Testis (tissue), 3 donors: ENCODE measurements around the gene DIS3L2. TPM values are rescaled to one million over a fixed set of nuclear protein-coding genes. Genes with fewer than 3 reads are reported as not detected.
"Not testable (repeated sequence)": the region's sequence is repeated elsewhere in the genome, so short reads cannot be mapped to it uniquely, and the experiment has no call there.

Experiments
- DNase-seq: peaks from one replicate; pipeline ENCODE4 v3.0.0-alpha.2; 2019
- H3K27ac ChIP-seq, 2 donors: fragments of 200-600 bp; sonication (generic); one replicate each; pipeline ENCODE4 v1.5.1; 2019
- H3K27me3 ChIP-seq: fragments of 200-600 bp; sonication (generic); one replicate; pipeline ENCODE4 v1.5.1; 2019
- H3K36me3 ChIP-seq: fragments of 200-600 bp; sonication (generic); one replicate; pipeline ENCODE4 v1.5.1; 2017; ENCODE audit warnings: low read depth; ENCODE audit errors: missing control alignments
- H3K4me1 ChIP-seq: fragments of 200-600 bp; sonication (generic); one replicate; pipeline ENCODE4 v1.5.1; 2019
- H3K4me3 ChIP-seq, 2 donors: fragments of 200-600 bp; sonication (generic); one replicate each; pipeline ENCODE4 v1.5.1; 2017 to 2019
- H3K9me3 ChIP-seq: fragments of 200-600 bp; sonication (generic); one replicate; pipeline ENCODE4 v1.5.1; 2017
- POLR2A ChIP-seq: fragments of 450-650 bp; IDR thresholded peaks from one replicate; pipeline ENCODE4 v1.6.1; 2017; ENCODE audit warnings: antibody characterized with exemption, mild to moderate bottlenecking, moderate library complexity
- WGBS, 2 donors: methylation state at CpG; one replicate each; pipeline ENCODE4 v1.1.5; 2018; 5-methylcytosine and 5-hydroxymethylcytosine counted together
- intact Hi-C: fragments of 100-400 bp; cut with DNase I; formaldehyde crosslinking; loops from one replicate; pipeline ENCODE4 v1.15.1; 2023; ENCODE audit warnings: low total_unique reads
- polyA plus RNA-seq: library from polyadenylated mRNA; stranded (reverse); fragments of 350-450 nt; fragmentation: Illumina TruSeq; extraction: RNeasy Lipid Tissue Mini Kit (QIAGEN cat#74804); gene quantifications from one replicate; pipeline ENCODE4 v1.2.3, GENCODE V29; 2014; ENCODE audit warnings: low read depth, low replicate concordance; ENCODE audit not compliant: insufficient read depth
- total RNA-seq, 2 donors: library from RNA; depleted of rRNA; stranded (reverse); fragments of >200 nt; gene quantifications; one replicate each; pipeline ENCODE4 v1.2.3, GENCODE V29; 2016
- TF ChIP-seq, protein P1 (sequence below), 3 experiments: fragments of 450-650 bp in 2 of 3; fragments of 200-600 bp in 1 of 3; sonication (generic) in 1 of 3; IDR thresholded peaks; one replicate each; pipeline ENCODE4 v1.5.1; 2016 to 2019; ENCODE audit warnings: antibody characterized with exemption in 3 of 3, mild to moderate bottlenecking in 2 of 3, moderate library complexity in 1 of 3

The DIS3L2 gene
- total and polyA plus RNA-seq, 3 donors from 2014 or later, result 32.5 to 80.7 (median 70.4) TPM

DNA sequence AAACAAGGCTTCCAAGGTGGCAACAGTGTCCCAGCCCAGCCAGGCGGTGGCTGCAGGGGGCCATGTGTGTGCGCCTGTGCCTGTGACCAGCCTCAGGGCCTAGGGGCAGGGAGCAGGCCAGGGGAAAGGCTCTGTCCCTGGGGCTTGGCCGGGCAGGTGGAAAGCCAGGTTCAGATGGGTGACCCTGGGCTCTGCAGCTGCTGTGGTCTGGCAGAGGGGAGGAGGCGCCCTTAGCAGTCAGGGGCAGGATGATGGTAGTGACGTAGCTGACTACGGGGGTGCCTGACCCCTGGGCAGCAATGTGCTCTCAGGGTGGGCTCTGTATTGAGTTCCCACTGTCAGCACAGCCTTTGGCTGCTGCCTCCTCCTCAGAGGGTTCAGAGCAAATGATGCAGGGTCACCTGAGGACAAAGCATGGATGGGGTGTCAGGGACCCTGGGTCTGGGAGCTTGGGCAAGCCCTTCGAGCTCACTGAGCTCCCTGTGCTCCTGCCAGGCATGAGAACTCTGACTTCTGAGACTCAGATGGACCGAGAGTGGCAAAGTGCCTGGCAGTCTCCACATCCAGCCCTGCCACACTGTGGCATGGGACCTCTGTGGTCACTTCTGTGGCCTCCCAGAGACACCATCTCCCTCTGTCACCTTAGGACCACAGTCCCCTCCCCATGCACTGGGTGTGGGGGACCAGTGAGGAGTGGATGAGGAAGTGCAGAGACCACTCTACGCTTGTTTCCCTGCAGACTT is 360.5 kb downstream of the DIS3L2 start:
- Histone ChIP-seq H3K9me3 (no peaks in the 10 kb centered on the region), H3K27me3 (no peaks in the 10 kb centered on the region), H3K36me3 (no peaks in the 10 kb centered on the region), H3K4me1 (peaks cover 25% of the 10 kb centered on the region), H3K4me3 (no peak overlapping the region), H3K27ac (no peak overlapping the region)
- TF ChIP-seq POLR2A, result no peak
- intact Hi-C loops, result no loop called here
- no peak for DNase-seq
- WGBS, 2 donors, result 90 to 99% methylated on average over 2 to 9 of the region's 9 CpGs

DNA sequence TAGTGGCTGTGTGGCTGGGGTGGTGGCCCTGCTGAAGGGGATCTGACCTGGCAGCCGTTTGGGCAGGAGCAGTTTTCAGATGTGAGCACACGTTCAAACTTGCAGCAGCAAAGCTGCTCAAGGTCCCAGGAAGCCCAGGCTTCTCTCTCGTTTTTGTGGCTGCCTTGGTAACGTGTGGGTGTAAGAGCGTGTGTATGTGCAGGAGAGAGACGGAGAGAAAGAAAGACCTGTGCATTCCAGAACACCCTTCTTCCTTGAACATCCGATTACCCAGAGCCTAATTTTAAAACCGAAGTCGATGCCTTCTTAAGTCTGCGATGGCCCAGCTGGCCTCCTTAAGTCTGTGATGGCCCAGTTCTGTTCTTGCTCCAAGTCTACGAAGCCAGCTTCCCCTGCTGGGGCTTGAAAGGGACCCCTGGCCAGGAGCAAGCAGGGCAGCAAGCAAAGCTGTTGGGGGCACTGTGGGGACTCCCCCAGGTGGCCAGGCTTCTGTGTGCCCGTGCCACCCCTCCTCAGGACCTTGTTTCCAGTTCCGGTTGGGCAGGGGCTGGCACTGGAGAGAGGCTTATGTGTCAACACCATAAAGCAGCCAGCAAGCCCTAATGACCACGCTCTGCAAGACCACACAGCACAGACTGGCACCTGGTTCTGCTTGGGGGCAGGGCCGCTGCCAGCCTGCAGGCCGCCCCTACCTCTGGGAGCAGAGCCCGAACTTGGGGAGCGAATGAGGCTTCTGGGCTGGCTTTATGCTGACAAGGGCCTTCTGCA is 361.2 kb downstream of the DIS3L2 start:
- Histone ChIP-seq H3K4me3 (no peak overlapping the region), H3K36me3 (no peaks in the 10 kb centered on the region), H3K27ac (no peak overlapping the region), H3K4me1 (peaks cover 25% of the 10 kb centered on the region), H3K9me3 (no peaks in the 10 kb centered on the region), H3K27me3 (no peaks in the 10 kb centered on the region)
- no peak for TF ChIP-seq POLR2A
- TF ChIP-seq, protein P1, sequence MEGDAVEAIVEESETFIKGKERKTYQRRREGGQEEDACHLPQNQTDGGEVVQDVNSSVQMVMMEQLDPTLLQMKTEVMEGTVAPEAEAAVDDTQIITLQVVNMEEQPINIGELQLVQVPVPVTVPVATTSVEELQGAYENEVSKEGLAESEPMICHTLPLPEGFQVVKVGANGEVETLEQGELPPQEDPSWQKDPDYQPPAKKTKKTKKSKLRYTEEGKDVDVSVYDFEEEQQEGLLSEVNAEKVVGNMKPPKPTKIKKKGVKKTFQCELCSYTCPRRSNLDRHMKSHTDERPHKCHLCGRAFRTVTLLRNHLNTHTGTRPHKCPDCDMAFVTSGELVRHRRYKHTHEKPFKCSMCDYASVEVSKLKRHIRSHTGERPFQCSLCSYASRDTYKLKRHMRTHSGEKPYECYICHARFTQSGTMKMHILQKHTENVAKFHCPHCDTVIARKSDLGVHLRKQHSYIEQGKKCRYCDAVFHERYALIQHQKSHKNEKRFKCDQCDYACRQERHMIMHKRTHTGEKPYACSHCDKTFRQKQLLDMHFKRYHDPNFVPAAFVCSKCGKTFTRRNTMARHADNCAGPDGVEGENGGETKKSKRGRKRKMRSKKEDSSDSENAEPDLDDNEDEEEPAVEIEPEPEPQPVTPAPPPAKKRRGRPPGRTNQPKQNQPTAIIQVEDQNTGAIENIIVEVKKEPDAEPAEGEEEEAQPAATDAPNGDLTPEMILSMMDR (IDR thresholded peaks at IDR 0.05), result no peak
- intact Hi-C loops, result no loop called here
- no peak for DNase-seq
- 82 to 91% methylated on average over 13 to 18 of the region's 18 CpGs for WGBS, 2 donors

GRCh38 chr2:232323328-232323650 is 361.8 kb downstream of the DIS3L2 start:
- no peak for TF ChIP-seq POLR2A
- TF ChIP-seq, protein P1 (IDR thresholded peaks at IDR 0.05), result no peak
- Histone ChIP-seq H3K9me3 (no peaks in the 10 kb centered on the region), H3K4me1 (peaks cover 25% of the 10 kb centered on the region), H3K27ac (no peak overlapping the region), H3K36me3 (no peaks in the 10 kb centered on the region), H3K4me3 (no peak overlapping the region), H3K27me3 (no peaks in the 10 kb centered on the region)
- no peak for DNase-seq
- WGBS, 2 donors, result 98 to 100% methylated on average over 4 of the region's 4 CpGs
- intact Hi-C loops, result no loop called here

GRCh38 chr2:232323967-232324366 is 362.5 kb downstream of the DIS3L2 start:
- intact Hi-C loops, result loop anchor here (2.0 kb wide), 1 partner anchor 399 kb away; no protein-coding TSS in a partner anchor
- not testable (repeated sequence) for H3K4me3 ChIP-seq, H3K9me3 ChIP-seq, DNase-seq, H3K27me3 ChIP-seq, H3K36me3 ChIP-seq, H3K27ac ChIP-seq
- 74 to 89% methylated on average over 3 to 6 of the region's 6 CpGs for WGBS, 2 donors
- H3K4me1 ChIP-seq, result peaks cover 25% of the 10 kb centered on the region

DNA sequence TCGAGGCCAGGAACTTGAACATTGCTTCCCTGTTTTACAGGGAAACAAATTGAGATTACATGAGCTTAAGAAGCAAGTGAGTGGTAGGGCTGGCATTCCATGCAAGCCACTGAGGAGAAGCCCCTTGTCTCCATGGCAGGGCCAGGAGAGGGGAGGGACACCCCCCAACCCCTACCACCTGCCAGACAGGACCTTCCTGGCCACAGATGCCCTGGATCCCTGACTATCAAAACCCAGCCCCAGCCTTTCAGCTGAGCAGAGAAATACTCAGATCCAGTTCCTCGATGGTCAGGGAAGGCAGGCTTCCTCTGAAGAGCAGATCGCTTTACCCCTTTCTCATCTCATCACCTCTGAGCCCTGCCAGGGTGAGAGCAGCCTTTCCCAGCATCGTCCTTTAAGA is 363.3 kb downstream of the DIS3L2 start:
- no peaks in the 10 kb centered on the region for H3K9me3 ChIP-seq
- no peak for DNase-seq
- H3K27me3 ChIP-seq, result no peaks in the 10 kb centered on the region
- no peaks in the 10 kb centered on the region for H3K36me3 ChIP-seq
- peaks cover 20% of the 10 kb centered on the region for H3K4me1 ChIP-seq
- 88 to 98% methylated on average over 3 to 4 of the region's 4 CpGs for WGBS, 2 donors
- no peak overlapping the region for H3K27ac ChIP-seq
- H3K4me3 ChIP-seq, result no peak overlapping the region
- intact Hi-C loops, result loop anchor here (2.0 kb wide), 1 partner anchor 400 kb away; no protein-coding TSS in a partner anchor
- TF ChIP-seq POLR2A, result no peak
- TF ChIP-seq, protein P1 (IDR thresholded peaks at IDR 0.05), result no peak
